Measurements from ENCODE around the gene MTFR2. TPM values are rescaled to one million over a fixed set of nuclear protein-coding genes. Genes with fewer than 3 reads are reported as not detected.

MTFR2 gene
- total RNA-seq, 1 donor from 2014 or later, result 3.9 TPM

DNA sequence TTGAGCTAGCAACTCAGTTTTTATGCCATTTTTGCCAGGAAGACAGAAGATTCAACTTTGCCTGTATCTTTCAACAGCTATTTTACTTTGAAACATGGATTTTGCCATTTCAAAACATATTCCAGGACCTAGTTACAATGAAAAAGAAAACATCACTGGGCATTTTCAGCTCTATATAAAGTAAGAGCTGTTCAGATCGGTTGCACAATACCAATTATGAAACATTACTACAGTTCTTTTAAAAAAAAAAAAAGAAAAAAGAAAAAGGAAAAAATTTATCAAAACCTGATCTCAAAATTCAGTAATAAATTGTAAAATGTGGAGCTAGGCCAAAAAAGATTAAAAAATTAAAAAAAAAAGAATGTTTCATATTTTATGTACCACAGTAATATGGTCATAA, 24.0 kb upstream of the MTFR2 start:
- Mint-ChIP-seq H3K27me3 (no peaks in the 10 kb centered on the region), H3K9me3 (no peaks in the 10 kb centered on the region), H3K36me3 (peaks cover 60% of the 10 kb centered on the region), H3K4me1 (ENCODE audit: unreplicated experiment) (no peaks in the 10 kb centered on the region), H3K27ac (no peak overlapping the region), H3K4me3 (no peak overlapping the region)
- no peak for DNase-seq (ENCODE audit: extremely low spot score, unreplicated experiment)
- no peak for TF ChIP-seq CTCF (conservative IDR thresholded peaks at IDR 0.05)

GRCh38 chr6:136265101-136265500, 15.0 kb upstream of the MTFR2 start:
- Mint-ChIP-seq H3K27me3 (no peaks in the 10 kb centered on the region), H3K4me1 (ENCODE audit: unreplicated experiment) (no peaks in the 10 kb centered on the region), H3K36me3 (peaks cover 45% of the 10 kb centered on the region), H3K9me3 (no peaks in the 10 kb centered on the region), H3K27ac (no peak overlapping the region), H3K4me3 (no peak overlapping the region)
- TF ChIP-seq CTCF (conservative IDR thresholded peaks at IDR 0.05), result no peak
- no peak for DNase-seq (ENCODE audit: extremely low spot score, unreplicated experiment)

DNA sequence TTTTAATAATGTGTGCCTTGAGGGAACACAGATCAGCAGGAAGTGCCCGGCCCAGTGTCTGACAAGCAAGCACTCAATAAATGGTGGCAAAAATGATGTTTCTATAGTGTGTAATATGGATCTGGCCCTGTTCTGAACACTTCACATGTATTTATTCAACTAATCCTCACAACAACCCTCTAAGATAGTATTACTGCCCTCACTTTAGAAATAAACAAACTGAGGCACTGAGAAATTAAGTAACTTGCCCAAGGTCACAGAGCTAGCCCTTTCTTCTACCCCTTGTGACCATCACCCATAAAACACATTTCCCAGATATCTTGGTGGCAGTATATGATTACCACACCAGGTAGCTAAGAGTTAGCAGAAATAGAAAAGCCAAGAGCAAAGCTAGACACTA, 12.8 kb upstream of the MTFR2 start:
- H3K27ac Mint-ChIP-seq, result no peak overlapping the region
- H3K36me3 Mint-ChIP-seq, result peaks cover 33% of the 10 kb centered on the region
- no peak for TF ChIP-seq CTCF (conservative IDR thresholded peaks at IDR 0.05)
- no peaks in the 10 kb centered on the region for H3K27me3 Mint-ChIP-seq
- H3K4me3 Mint-ChIP-seq, result no peak overlapping the region
- no peaks in the 10 kb centered on the region for H3K4me1 Mint-ChIP-seq (ENCODE audit: unreplicated experiment)
- H3K9me3 Mint-ChIP-seq, result no peaks in the 10 kb centered on the region
- no peak for DNase-seq (ENCODE audit: extremely low spot score, unreplicated experiment)

- peaks cover 7% of the 10 kb centered on the region for H3K36me3 Mint-ChIP-seq
- H3K9me3 Mint-ChIP-seq, result no peaks in the 10 kb centered on the region
- no peak for TF ChIP-seq CTCF (conservative IDR thresholded peaks at IDR 0.05)
- no peak for DNase-seq (ENCODE audit: extremely low spot score, unreplicated experiment)
- H3K4me1 Mint-ChIP-seq (ENCODE audit: unreplicated experiment), result peaks cover 21% of the 10 kb centered on the region
- no peak overlapping the region for H3K27ac Mint-ChIP-seq
- no peaks in the 10 kb centered on the region for H3K27me3 Mint-ChIP-seq
- H3K4me3 Mint-ChIP-seq, result no peak overlapping the region
Measured at GRCh38 chr6:136254851-136255466, 4.8 kb upstream of the MTFR2 start.

DNA sequence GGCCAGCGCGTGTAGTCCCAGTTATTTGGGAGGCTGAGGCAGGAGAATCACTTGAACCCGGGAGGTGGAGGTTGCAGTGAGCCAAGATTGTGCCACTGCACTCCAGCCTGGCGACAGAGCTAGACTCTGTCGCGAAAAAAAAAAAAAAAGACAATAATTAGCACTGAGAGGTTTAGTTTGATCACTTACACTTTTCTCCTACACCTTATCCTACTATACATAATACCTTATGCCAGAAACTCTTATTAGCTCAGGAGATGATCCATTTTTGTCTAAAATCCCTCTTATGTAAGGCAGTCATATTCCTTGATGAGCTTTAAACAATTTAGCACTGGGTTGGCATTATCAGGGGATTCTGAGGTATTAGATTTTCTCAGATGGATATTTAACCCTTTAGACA, 3.6 kb upstream of the MTFR2 start:
- no peak overlapping the region for H3K4me3 Mint-ChIP-seq
- no peaks in the 10 kb centered on the region for H3K27me3 Mint-ChIP-seq
- H3K36me3 Mint-ChIP-seq, result peaks cover 4% of the 10 kb centered on the region
- H3K27ac Mint-ChIP-seq, result no peak overlapping the region
- H3K4me1 Mint-ChIP-seq (ENCODE audit: unreplicated experiment), result peaks cover 31% of the 10 kb centered on the region
- no peaks in the 10 kb centered on the region for H3K9me3 Mint-ChIP-seq
- DNase-seq (ENCODE audit: extremely low spot score, unreplicated experiment), result no peak
- no peak for TF ChIP-seq CTCF (conservative IDR thresholded peaks at IDR 0.05)

DNA sequence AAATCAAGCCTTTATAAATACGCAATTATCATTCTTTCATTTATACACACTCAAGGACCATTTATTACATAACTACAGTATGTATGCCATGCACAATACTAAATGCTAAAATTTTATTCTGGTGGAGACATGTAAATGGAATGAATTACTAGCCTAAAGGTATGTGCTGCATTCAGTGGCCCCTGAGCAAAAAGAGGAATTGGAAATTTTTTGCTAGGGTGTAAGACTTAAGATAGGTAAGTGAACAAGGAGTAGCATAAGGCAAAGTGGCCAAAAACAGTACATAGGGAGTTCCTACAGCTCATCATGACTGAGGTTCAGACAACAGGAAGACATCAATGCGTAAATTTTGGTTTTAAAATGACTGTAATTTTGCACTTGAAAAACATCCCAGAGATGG, 2.3 kb upstream of the MTFR2 start:
- Mint-ChIP-seq H3K36me3 (peaks cover 4% of the 10 kb centered on the region), H3K4me3 (no peak overlapping the region), H3K4me1 (ENCODE audit: unreplicated experiment) (peaks cover 31% of the 10 kb centered on the region), H3K9me3 (no peaks in the 10 kb centered on the region), H3K27me3 (no peaks in the 10 kb centered on the region), H3K27ac (no peak overlapping the region)
- DNase-seq (ENCODE audit: extremely low spot score, unreplicated experiment), result no peak
- TF ChIP-seq CTCF (conservative IDR thresholded peaks at IDR 0.05), result no peak
